DND-41 (cell line): ENCODE data around the gene TPI1.

Source experiments
- CTCF ChIP-seq: IDR thresholded peaks from 2 replicates; pipeline ENCODE4 v1.5.1; 2012; ENCODE audit warnings: borderline replicate concordance, low read length, moderate library complexity, mild to moderate bottlenecking; ENCODE audit not compliant: poor library complexity, severe bottlenecking; ENCODE audit errors: extremely low read depth
- EZH2 ChIP-seq: IDR thresholded peaks from 3 replicates; pipeline ENCODE4 v1.6.1; 2012; ENCODE audit warnings: borderline replicate concordance, low read depth, mild to moderate bottlenecking, moderate library complexity, low read length, inconsistent platforms; ENCODE audit not compliant: severe bottlenecking

GRCh38 chr12:6854036-6854435 is 13.3 kb upstream of the TPI1 start:
- TF ChIP-seq EZH2 (no peak), CTCF (no peak)
